SW 1271 (cell line): ENCODE measurements around the gene WDFY4.

Experiments
- DNase-seq, 2 experiments: peaks; one replicate each; lab custom pipeline; 2025; lab: John Stamatoyannopoulos, UW

WDFY4 gene

GRCh38 chr10:48880016-48880705 is 195.5 kb downstream of the WDFY4 start:
- no peak for DNase-seq

GRCh38 chr10:48881937-48882336 is 197.3 kb downstream of the WDFY4 start:
- DNase-seq, result no peak

GRCh38 chr10:48882881-48883280 is 198.2 kb downstream of the WDFY4 start:
- no peak for DNase-seq

GRCh38 chr10:48883701-48884100 is 199.0 kb downstream of the WDFY4 start:
- DNase-seq, result no peak

GRCh38 chr10:48884179-48885045 is 199.7 kb downstream of the WDFY4 start:
- no peak for DNase-seq

DNA sequence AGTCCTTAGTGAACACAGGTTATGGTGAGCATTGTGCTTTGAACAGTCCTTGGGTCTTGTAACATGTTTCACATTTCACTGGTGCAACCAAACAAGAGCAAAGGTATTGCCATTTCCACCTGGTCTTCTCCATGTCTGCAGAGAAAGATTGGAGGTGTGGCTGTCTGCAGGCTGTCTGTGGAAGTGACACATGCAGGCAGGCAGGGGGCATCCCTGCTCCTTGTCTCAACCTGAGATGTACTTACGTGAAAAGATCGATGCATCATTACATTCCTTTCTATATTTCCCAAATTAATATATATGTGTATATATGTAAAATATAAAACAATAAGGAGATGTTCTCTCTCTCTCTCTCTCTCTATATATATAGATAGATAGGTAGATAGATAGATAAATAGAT is 200.7 kb downstream of the WDFY4 start:
- peak in 1 of 2 experiments; percentile 18 for DNase-seq

GRCh38 chr10:48887982-48888381 is 203.3 kb downstream of the WDFY4 start:
- no peak for DNase-seq

- DNase-seq, result no peak
Observed at GRCh38 chr10:48890888-48891850, 206.5 kb downstream of the WDFY4 start.

DNA sequence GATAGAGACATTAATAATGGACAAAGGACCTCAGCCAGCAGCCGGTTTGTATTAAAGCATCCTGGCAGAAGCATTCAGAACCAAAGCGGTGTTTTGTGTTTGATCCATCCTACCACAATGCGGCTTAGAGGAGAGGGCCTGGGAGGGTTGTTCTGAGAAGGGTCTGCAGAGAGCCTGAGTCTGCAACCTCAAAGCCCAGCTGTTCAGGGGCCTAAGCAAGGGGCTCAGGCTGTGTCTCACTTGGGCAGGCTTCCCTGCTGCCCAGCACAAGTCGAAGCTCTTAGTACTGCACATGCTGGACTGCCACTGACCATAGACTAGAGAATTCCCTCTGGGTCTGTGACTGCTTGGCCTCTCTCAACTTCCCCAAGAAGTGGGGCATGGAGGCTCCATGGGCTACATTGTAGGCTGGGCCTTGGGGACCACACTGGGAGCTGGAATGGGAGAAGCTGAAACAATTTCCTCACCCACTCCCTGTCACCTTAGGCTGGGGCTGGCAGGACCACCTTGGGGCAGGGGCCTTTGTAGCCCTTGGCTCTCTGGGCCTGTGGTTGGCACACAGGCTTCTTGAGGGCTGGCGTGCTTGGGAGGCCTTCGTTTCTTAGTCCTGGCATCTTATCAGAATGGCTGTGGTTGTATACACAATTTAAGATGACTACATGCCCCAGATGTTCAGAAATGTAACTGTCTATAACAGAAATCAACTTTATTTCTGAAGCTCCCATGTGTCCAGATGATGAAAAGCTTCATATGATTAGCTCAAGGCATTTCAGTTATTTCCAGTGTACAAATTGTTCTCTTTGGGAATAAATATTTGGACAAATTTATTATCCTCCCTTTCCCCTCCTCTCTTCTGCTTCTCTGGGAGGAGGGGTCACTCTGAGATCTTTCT is 210.5 kb downstream of the WDFY4 start:
- DNase-seq, result no peak

GRCh38 chr10:48895803-48896195 is 211.1 kb downstream of the WDFY4 start:
- no peak for DNase-seq

- DNase-seq, result no peak
Observed at GRCh38 chr10:48896756-48897440, 212.2 kb downstream of the WDFY4 start.

- no peak for DNase-seq
Observed at GRCh38 chr10:48897441-48897790, 212.7 kb downstream of the WDFY4 start.

- no peak for DNase-seq
Observed at GRCh38 chr10:48898426-48898825, 213.8 kb downstream of the WDFY4 start.

- DNase-seq, result no peak
Observed at GRCh38 chr10:48899781-48900180, 215.1 kb downstream of the WDFY4 start.

DNA sequence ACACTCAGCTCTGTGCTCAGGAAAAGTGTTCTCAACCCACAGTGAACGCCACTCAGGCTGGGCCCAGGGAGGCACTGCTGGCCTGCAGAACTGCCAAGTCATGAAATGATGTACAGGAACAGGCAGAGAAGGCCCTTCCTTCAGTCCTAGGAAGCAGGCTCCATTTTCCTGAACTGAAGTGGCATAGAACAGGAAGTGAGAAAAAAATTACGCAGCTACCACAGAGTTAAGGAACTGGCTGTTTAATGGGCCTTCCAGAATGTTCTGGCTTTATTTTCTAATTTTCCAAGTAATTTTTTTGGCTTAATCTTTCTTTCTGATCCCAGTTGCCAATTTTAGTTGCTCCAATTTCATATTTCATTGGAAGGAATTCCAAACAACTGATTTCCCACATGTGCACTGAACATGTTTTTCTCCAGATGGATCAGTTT is 215.7 kb downstream of the WDFY4 start:
- no peak for DNase-seq

- DNase-seq, result no peak
Observed at GRCh38 chr10:48901319-48901718, 216.6 kb downstream of the WDFY4 start.

DNA sequence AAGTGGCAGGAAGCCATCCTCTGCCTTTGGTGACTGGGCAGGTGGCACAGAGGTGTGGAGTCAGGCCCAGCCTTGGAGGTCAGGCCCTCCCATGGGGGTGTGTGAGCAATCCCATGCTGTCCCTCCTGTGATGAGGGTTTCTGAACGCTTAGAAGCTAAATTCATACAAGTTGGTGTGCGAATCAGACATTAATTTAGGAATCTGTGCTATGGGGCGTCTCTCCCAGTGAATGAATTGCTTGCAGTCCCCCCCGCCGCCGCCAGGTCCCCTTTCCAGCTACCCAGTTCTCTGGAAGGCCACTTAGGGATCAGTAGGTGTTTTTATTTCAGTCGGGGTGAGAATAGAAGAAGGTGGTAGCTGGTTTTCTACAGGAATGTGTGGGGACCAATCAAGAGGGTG is 217.4 kb downstream of the WDFY4 start:
- no peak for DNase-seq

DNA sequence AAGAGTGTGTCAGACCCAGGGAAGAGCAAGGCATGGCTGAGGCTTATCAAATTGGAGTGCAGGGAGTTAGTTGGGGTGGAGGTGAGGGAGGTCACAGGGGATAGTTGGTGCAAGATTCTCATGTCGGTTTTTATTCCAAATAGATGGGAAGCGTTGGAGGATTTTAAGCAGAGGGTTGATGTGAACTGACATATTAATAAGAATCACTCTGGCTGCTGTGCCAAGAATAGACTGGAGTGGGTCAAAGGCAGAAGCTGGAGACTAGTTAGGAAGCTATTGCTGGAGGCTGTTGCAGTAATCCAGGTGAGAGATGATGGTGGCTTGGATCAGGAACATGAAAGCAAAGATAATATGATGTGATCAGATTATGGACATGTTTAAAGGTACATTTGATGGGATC is 218.5 kb downstream of the WDFY4 start:
- DNase-seq, result no peak

- DNase-seq, result no peak
Observed at GRCh38 chr10:48904861-48905260, 220.2 kb downstream of the WDFY4 start.

- no peak for DNase-seq
Observed at GRCh38 chr10:48905311-48905710, 220.6 kb downstream of the WDFY4 start.

GRCh38 chr10:48906841-48907240 is 222.2 kb downstream of the WDFY4 start:
- DNase-seq, result no peak
